HEK293 (cell line): ENCODE results near the gene DUT.

Experiments used
- CTCF ChIA-PET: fragments of 350-600 bp; formaldehyde crosslinking; extraction: SDS; loops from one replicate; lab custom pipeline; 2021; ENCODE audit warnings: antibody characterized with exemption; lab: Yijun Ruan, JAX
- POLR2A ChIA-PET: fragments of 300-600 bp; formaldehyde crosslinking; extraction: SDS; loops from one replicate; lab custom pipeline; 2020; ENCODE audit warnings: antibody characterized with exemption, inconsistent platforms; lab: Yijun Ruan, JAX
- H3K27ac ChIP-seq: fragments of 200-500 bp; sonication (Bioruptor generic); 2 replicates; pipeline ENCODE4 v1.5.1; 2014; ENCODE audit warnings: low read depth, low read length, control low read depth, inconsistent platforms; ENCODE audit errors: extremely low read depth
- H3K36me3 ChIP-seq, 2 experiments: fragments of 200-500 bp in 1 of 2; sonication (Bioruptor generic) in 1 of 2; 1 replicate in 1 of 2; 2 replicates in 1 of 2; pipeline ENCODE4 v1.5.1; 2014 to 2017; ENCODE audit warnings: inconsistent platforms in 2 of 2, low read length in 2 of 2; ENCODE audit not compliant: control insufficient read depth in 2 of 2, insufficient read depth in 1 of 2
- H3K4me1 ChIP-seq: fragments of 200-500 bp; sonication (Bioruptor generic); 2 replicates; pipeline ENCODE4 v1.5.1; 2014; ENCODE audit warnings: mild to moderate bottlenecking, low read length, inconsistent platforms; ENCODE audit not compliant: control insufficient read depth, insufficient read depth
- H3K4me3 ChIP-seq: 2 replicates; pipeline ENCODE4 v1.5.1; 2011; ENCODE audit warnings: low read depth, mild to moderate bottlenecking, control low read depth, low read length, moderate library complexity
- H3K9me3 ChIP-seq: fragments of 200-500 bp; sonication (Bioruptor generic); 2 replicates; pipeline ENCODE4 v1.5.1; 2014; ENCODE audit warnings: low read depth, low read length, inconsistent platforms; ENCODE audit not compliant: control insufficient read depth, insufficient read depth
- GLIS2 ChIP-seq: fragments of 450-650 bp; formaldehyde crosslinking; IDR thresholded peaks from 2 replicates; pipeline ENCODE4 v1.5.1; 2016; ENCODE audit warnings: missing biosample characterization, missing genetic modification characterization
- PRDM6 ChIP-seq: fragments of 450-650 bp; formaldehyde crosslinking; IDR thresholded peaks from 2 replicates; pipeline ENCODE4 v1.5.1; 2017; ENCODE audit warnings: missing biosample characterization, missing genetic modification characterization
- REST ChIP-seq: fragments of 450-650 bp; formaldehyde crosslinking; IDR thresholded peaks from 2 replicates; pipeline ENCODE4 v1.5.1; 2016; ENCODE audit warnings: missing biosample characterization, missing genetic modification characterization
- SETDB1 ChIP-seq: IDR thresholded peaks from one replicate; pipeline ENCODE4 v1.6.1; 2017; ENCODE audit warnings: mild to moderate bottlenecking, low read length, moderate library complexity, mixed read lengths; ENCODE audit not compliant: insufficient read length
- SP7 ChIP-seq: fragments of 450-650 bp; formaldehyde crosslinking; IDR thresholded peaks from 2 replicates; pipeline ENCODE4 v1.5.1; 2016; ENCODE audit warnings: missing biosample characterization, missing genetic modification characterization
- ZEB2 ChIP-seq: fragments of 450-650 bp; formaldehyde crosslinking; IDR thresholded peaks from 2 replicates; pipeline ENCODE4 v1.5.1; 2016; ENCODE audit warnings: missing biosample characterization, missing genetic modification characterization
- ZFHX2 ChIP-seq: fragments of 450-650 bp; formaldehyde crosslinking; conservative IDR thresholded peaks from 2 replicates; pipeline ENCODE4 v1.5.1; 2016; ENCODE audit warnings: missing biosample characterization, missing genetic modification characterization
- ZNF174 ChIP-seq: fragments of 450-650 bp; formaldehyde crosslinking; IDR thresholded peaks from 2 replicates; pipeline ENCODE4 v1.5.0; 2017; ENCODE audit warnings: missing biosample characterization, mild to moderate bottlenecking, missing genetic modification characterization
- ZNF184 ChIP-seq: fragments of 450-650 bp; IDR thresholded peaks from 2 replicates; pipeline ENCODE4 v1.5.1; 2018; ENCODE audit warnings: missing biosample characterization, mild to moderate bottlenecking, missing genetic modification characterization
- ZNF202 ChIP-seq: fragments of 450-650 bp; formaldehyde crosslinking; IDR thresholded peaks from 2 replicates; pipeline ENCODE4 v1.5.1; 2016; ENCODE audit warnings: missing biosample characterization, missing genetic modification characterization, borderline replicate concordance
- ZNF24 ChIP-seq: fragments of 450-650 bp; formaldehyde crosslinking; IDR thresholded peaks from 2 replicates; pipeline ENCODE4 v1.5.1; 2016; ENCODE audit warnings: missing biosample characterization, missing genetic modification characterization
- ZNF266 ChIP-seq: fragments of 450-650 bp; formaldehyde crosslinking; IDR thresholded peaks from 2 replicates; pipeline ENCODE4 v1.5.1; 2016; ENCODE audit warnings: missing biosample characterization, missing genetic modification characterization, low read depth
- ZNF274 ChIP-seq, 2 experiments: fragments of 200-500 bp in 1 of 2; fragments of 450-650 bp in 1 of 2; sonication (Bioruptor generic) in 1 of 2; formaldehyde crosslinking in 1 of 2; IDR thresholded peaks; 2 replicates each; pipeline versions ENCODE4 v1.5.1 to v1.6.1; 2014 to 2016; ENCODE audit warnings: borderline replicate concordance in 1 of 2, inconsistent platforms in 1 of 2, low read length in 1 of 2, missing biosample characterization in 1 of 2, missing genetic modification characterization in 1 of 2
- ZNF280D ChIP-seq: fragments of 450-650 bp; formaldehyde crosslinking; IDR thresholded peaks from 2 replicates; pipeline ENCODE4 v1.5.1; 2016; ENCODE audit warnings: missing biosample characterization, missing genetic modification characterization
- ZNF311 ChIP-seq: fragments of 450-650 bp; formaldehyde crosslinking; IDR thresholded peaks from 2 replicates; pipeline ENCODE4 v1.5.1; 2017; ENCODE audit warnings: missing biosample characterization, missing genetic modification characterization, borderline replicate concordance
- ZNF394 ChIP-seq: fragments of 450-650 bp; formaldehyde crosslinking; IDR thresholded peaks from 2 replicates; pipeline ENCODE4 v1.5.1; 2016; ENCODE audit warnings: missing biosample characterization, missing genetic modification characterization, mild to moderate bottlenecking, moderate library complexity, borderline replicate concordance
- ZNF555 ChIP-seq: fragments of 450-650 bp; formaldehyde crosslinking; conservative IDR thresholded peaks from 2 replicates; pipeline ENCODE4 v1.5.1; 2017; ENCODE audit warnings: missing biosample characterization, mild to moderate bottlenecking, missing genetic modification characterization, inconsistent platforms
- ZNF623 ChIP-seq: fragments of 450-650 bp; formaldehyde crosslinking; IDR thresholded peaks from 2 replicates; pipeline ENCODE4 v1.5.1; 2016; ENCODE audit warnings: missing biosample characterization, missing genetic modification characterization
- ZNF707 ChIP-seq: fragments of 450-650 bp; formaldehyde crosslinking; IDR thresholded peaks from 2 replicates; pipeline ENCODE4 v1.5.1; 2016; ENCODE audit warnings: missing biosample characterization, missing genetic modification characterization
- ZNF747 ChIP-seq: fragments of 450-650 bp; formaldehyde crosslinking; IDR thresholded peaks from 2 replicates; pipeline ENCODE4 v1.5.1; 2016; ENCODE audit warnings: missing biosample characterization, missing genetic modification characterization
- ZSCAN18 ChIP-seq: fragments of 450-650 bp; formaldehyde crosslinking; IDR thresholded peaks from 2 replicates; pipeline ENCODE4 v1.5.1; 2016; ENCODE audit warnings: missing biosample characterization, missing genetic modification characterization

DUT gene

GRCh38 chr15:48297668-48298067 is 33.6 kb upstream of the DUT start:
- TF ChIP-seq ZNF747 (tag by site-specific recombination) (no peak), ZNF24 (tag by site-specific recombination) (no peak), ZNF707 (no peak), ZNF266 (tag by site-specific recombination) (no peak), REST (tag by site-specific recombination) (no peak), SP7 (no peak), ZFHX2 (tag by site-specific recombination) (no peak), ZSCAN18 (tag by site-specific recombination) (no peak), PRDM6 (tag by site-specific recombination) (no peak), ZNF174 (tag by site-specific recombination) (no peak), ZEB2 (no peak)
- ChIA-PET POLR2A (no interaction called here), CTCF (interaction anchor here (1.4 kb wide), 1 partner anchor 12 kb away, joined by 4 read pairs; no protein-coding TSS in a partner anchor)
- Histone ChIP-seq H3K27ac (no peak overlapping the region), H3K4me3 (no peak overlapping the region), H3K4me1 (no peaks in the 10 kb centered on the region), H3K36me3 (no peaks in the 10 kb centered on the region), H3K9me3 (no peaks in the 10 kb centered on the region)

GRCh38 chr15:48298914-48299313 is 32.3 kb upstream of the DUT start:
- POLR2A ChIA-PET = no interaction called here
- CTCF ChIA-PET = interaction anchor here (1.9 kb wide), 1 partner anchor 12 kb away, joined by 8 read pairs; no protein-coding TSS in a partner anchor

GRCh38 chr15:48300038-48300437 is 31.2 kb upstream of the DUT start:
- ChIA-PET CTCF (interaction anchor here (1.9 kb wide), 1 partner anchor 13 kb away, joined by 8 read pairs; no protein-coding TSS in a partner anchor), POLR2A (no interaction called here)
- Histone ChIP-seq H3K9me3 (no peaks in the 10 kb centered on the region), H3K27ac (no peak overlapping the region), H3K36me3 (no peaks in the 10 kb centered on the region), H3K4me3 (no peak overlapping the region), H3K4me1 (no peaks in the 10 kb centered on the region)
- TF ChIP-seq ZNF280D (tag by site-specific recombination) (no peak), ZNF311 (tag by site-specific recombination) (no peak), ZNF202 (tag by site-specific recombination) (no peak), ZNF184 (tag by site-specific recombination) (no peak), GLIS2 (no peak), ZNF274 (IDR thresholded peaks at IDR 0.05; ENCODE audit: low read length) (no peak), ZNF274 (tag by site-specific recombination; IDR thresholded peaks at IDR 0.05; ENCODE audit: borderline replicate concordance) (no peak), SETDB1 (no peak), ZNF555 (no peak)

More at GRCh38 chr15:48298914-48299313, 32.3 kb upstream of the DUT start:
- Histone ChIP-seq H3K4me3 (no peak overlapping the region), H3K9me3 (no peaks in the 10 kb centered on the region), H3K4me1 (no peaks in the 10 kb centered on the region), H3K36me3 (no peaks in the 10 kb centered on the region), H3K27ac (no peak overlapping the region)
- no peak for TF ChIP-seq ZNF623
- TF ChIP-seq ZNF394 = no peak
